HEK293 (cell line): ENCODE results near the gene MBLAC2.

Source experiments
- GLIS1 ChIP-seq: fragments of 450-650 bp; formaldehyde crosslinking; IDR thresholded peaks from 2 replicates; pipeline ENCODE4 v1.5.1; 2016; ENCODE audit warnings: missing biosample characterization, missing genetic modification characterization
- KLF10 ChIP-seq: fragments of 450-650 bp; IDR thresholded peaks from 2 replicates; pipeline ENCODE4 v1.5.1; 2018; ENCODE audit warnings: missing biosample characterization, mild to moderate bottlenecking, missing genetic modification characterization
- KLF7 ChIP-seq: fragments of 450-650 bp; formaldehyde crosslinking; IDR thresholded peaks from 2 replicates; pipeline ENCODE4 v1.5.1; 2016; ENCODE audit warnings: missing biosample characterization, missing genetic modification characterization, borderline replicate concordance
- KLF8 ChIP-seq: fragments of 450-650 bp; formaldehyde crosslinking; IDR thresholded peaks from 2 replicates; pipeline ENCODE4 v1.5.1; 2016; ENCODE audit warnings: missing biosample characterization, missing genetic modification characterization
- OVOL3 ChIP-seq: fragments of 450-650 bp; formaldehyde crosslinking; IDR thresholded peaks from 2 replicates; pipeline ENCODE4 v1.5.1; 2016; ENCODE audit warnings: missing biosample characterization, missing genetic modification characterization
- PRDM1 ChIP-seq: fragments of 450-650 bp; formaldehyde crosslinking; IDR thresholded peaks from 2 replicates; pipeline ENCODE4; 2016; ENCODE audit warnings: missing biosample characterization, missing genetic modification characterization
- SP7 ChIP-seq: fragments of 450-650 bp; formaldehyde crosslinking; IDR thresholded peaks from 2 replicates; pipeline ENCODE4 v1.5.1; 2016; ENCODE audit warnings: missing biosample characterization, missing genetic modification characterization
- TRIM28 ChIP-seq: IDR thresholded peaks from 2 replicates; pipeline ENCODE4 v1.6.1; 2011; ENCODE audit warnings: low read length, control low read depth, borderline replicate concordance
- ZBTB7A ChIP-seq: fragments of 450-650 bp; formaldehyde crosslinking; IDR thresholded peaks from 2 replicates; pipeline ENCODE4 v1.5.1; 2016; ENCODE audit warnings: low read depth, missing biosample characterization, missing genetic modification characterization
- ZIC2 ChIP-seq: fragments of 450-650 bp; formaldehyde crosslinking; IDR thresholded peaks from 2 replicates; pipeline ENCODE4 v1.5.1; 2016; ENCODE audit warnings: missing biosample characterization, missing genetic modification characterization
- ZNF366 ChIP-seq: fragments of 450-650 bp; formaldehyde crosslinking; conservative IDR thresholded peaks from 2 replicates; pipeline ENCODE4 v1.5.1; 2016; ENCODE audit warnings: missing biosample characterization, missing genetic modification characterization
- ZNF548 ChIP-seq: fragments of 450-650 bp; formaldehyde crosslinking; IDR thresholded peaks from 2 replicates; pipeline ENCODE4 v1.5.1; 2016; ENCODE audit warnings: missing biosample characterization, missing genetic modification characterization
- ZNF558 ChIP-seq: fragments of 450-650 bp; formaldehyde crosslinking; IDR thresholded peaks from 2 replicates; pipeline ENCODE4 v1.5.1; 2016; ENCODE audit warnings: missing biosample characterization, missing genetic modification characterization
- ZNF768 ChIP-seq: fragments of 450-650 bp; formaldehyde crosslinking; IDR thresholded peaks from 2 replicates; pipeline ENCODE4 v1.5.1; 2018; ENCODE audit warnings: missing biosample characterization, mild to moderate bottlenecking, missing genetic modification characterization
- ZSCAN30 ChIP-seq: fragments of 450-650 bp; IDR thresholded peaks from 2 replicates; pipeline ENCODE4 v1.5.1; 2018; ENCODE audit warnings: missing biosample characterization, mild to moderate bottlenecking, missing genetic modification characterization, moderate library complexity
- TF ChIP-seq, protein P1 (sequence below): fragments of 450-650 bp; formaldehyde crosslinking; IDR thresholded peaks from 2 replicates; pipeline ENCODE4 v1.5.1; 2016; ENCODE audit warnings: missing biosample characterization, missing genetic modification characterization
- TF ChIP-seq, protein P2 (sequence below): fragments of 450-650 bp; formaldehyde crosslinking; IDR thresholded peaks from 2 replicates; pipeline ENCODE4 v1.5.1; 2016; ENCODE audit warnings: missing biosample characterization, missing genetic modification characterization
- TF ChIP-seq, protein P3 (sequence below): fragments of 450-650 bp; formaldehyde crosslinking; IDR thresholded peaks from 2 replicates; pipeline ENCODE4 v1.5.1; 2016; ENCODE audit warnings: missing biosample characterization, missing genetic modification characterization
- TF ChIP-seq, protein P4 (sequence below): fragments of 450-650 bp; formaldehyde crosslinking; IDR thresholded peaks from 2 replicates; pipeline ENCODE4 v1.5.1; 2016; ENCODE audit warnings: missing biosample characterization, missing genetic modification characterization, borderline replicate concordance
- TF ChIP-seq, protein P5 (sequence below): fragments of 450-650 bp; formaldehyde crosslinking; IDR thresholded peaks from 2 replicates; pipeline ENCODE4 v1.5.1; 2016; ENCODE audit warnings: missing biosample characterization, missing genetic modification characterization
- TF ChIP-seq, protein P6 (sequence below): fragments of 450-650 bp; formaldehyde crosslinking; IDR thresholded peaks from 2 replicates; pipeline ENCODE4 v1.5.1; 2016; ENCODE audit warnings: missing biosample characterization, missing genetic modification characterization

MBLAC2 gene

DNA sequence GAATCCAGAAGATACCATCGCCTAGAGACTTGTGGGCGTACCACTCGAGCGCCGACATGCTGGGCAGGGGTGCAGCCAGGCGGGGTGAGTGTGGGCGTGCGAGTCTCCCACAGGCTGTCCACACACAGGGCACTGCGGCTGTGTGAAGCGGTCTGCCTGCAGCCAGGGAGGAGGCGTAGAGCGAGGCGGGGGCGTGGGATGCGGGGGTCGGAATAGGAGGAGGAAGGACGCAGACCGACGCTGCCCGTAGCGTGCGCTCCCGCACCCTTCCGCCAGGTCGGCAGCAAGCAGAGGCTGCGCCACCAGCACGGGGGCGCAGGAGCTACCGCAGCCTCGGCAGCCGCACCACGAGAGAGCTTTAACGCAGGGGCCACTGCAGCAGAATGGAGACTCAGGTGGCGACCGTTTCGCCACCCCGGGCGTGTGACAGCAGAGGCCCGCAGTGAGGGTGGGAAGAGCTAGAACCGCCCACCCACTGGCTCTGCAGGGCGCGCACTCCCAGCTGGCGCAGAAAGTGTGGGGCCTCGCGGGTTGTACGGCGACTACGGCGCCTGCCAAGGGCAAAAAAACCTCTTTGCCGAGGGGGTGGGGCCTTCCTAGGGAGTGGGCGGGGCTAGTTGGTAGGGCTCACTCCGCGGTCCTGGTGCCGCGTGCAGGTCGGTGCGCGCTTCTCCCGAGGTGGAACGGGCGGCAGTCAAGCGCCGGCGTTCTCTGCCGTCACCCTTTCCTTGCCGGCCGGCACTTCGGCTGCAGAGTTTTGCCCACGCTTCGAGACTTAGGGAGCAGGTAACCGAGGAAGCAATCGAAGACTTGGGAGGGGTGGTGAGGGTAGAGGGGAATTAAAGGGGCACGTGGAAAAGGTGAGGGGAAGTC, at the start of gene MBLAC2, which contains the start of gene POLR3G (continued):
- TF ChIP-seq SP7 (tag by site-specific recombination) (peak; percentile 87), ZNF558 (no peak), PRDM1 (tag by site-specific recombination) (peak; percentile 75), KLF10 (tag by site-specific recombination) (peak; percentile 81), ZBTB7A (tag by site-specific recombination) (0 out of 2 replicates have a peak, but pooled peaks have one; percentile 70), OVOL3 (tag by site-specific recombination) (peak; percentile 49), KLF8 (tag by site-specific recombination) (peak; percentile 94), TRIM28 (peak; percentile 93; the same call in 1 of the 2 replicates), ZNF768 (tag by site-specific recombination) (no peak), GLIS1 (tag by site-specific recombination) (peak; percentile 75), ZSCAN30 (tag by site-specific recombination) (peak; percentile 36; the same call in 1 of the 2 replicates), ZNF548 (tag by site-specific recombination) (no peak), ZIC2 (peak; percentile 95), ZNF366 (tag by site-specific recombination) (peak; percentile 76), KLF7 (tag by site-specific recombination) (peak; percentile 69)
- TF ChIP-seq, protein P1, sequence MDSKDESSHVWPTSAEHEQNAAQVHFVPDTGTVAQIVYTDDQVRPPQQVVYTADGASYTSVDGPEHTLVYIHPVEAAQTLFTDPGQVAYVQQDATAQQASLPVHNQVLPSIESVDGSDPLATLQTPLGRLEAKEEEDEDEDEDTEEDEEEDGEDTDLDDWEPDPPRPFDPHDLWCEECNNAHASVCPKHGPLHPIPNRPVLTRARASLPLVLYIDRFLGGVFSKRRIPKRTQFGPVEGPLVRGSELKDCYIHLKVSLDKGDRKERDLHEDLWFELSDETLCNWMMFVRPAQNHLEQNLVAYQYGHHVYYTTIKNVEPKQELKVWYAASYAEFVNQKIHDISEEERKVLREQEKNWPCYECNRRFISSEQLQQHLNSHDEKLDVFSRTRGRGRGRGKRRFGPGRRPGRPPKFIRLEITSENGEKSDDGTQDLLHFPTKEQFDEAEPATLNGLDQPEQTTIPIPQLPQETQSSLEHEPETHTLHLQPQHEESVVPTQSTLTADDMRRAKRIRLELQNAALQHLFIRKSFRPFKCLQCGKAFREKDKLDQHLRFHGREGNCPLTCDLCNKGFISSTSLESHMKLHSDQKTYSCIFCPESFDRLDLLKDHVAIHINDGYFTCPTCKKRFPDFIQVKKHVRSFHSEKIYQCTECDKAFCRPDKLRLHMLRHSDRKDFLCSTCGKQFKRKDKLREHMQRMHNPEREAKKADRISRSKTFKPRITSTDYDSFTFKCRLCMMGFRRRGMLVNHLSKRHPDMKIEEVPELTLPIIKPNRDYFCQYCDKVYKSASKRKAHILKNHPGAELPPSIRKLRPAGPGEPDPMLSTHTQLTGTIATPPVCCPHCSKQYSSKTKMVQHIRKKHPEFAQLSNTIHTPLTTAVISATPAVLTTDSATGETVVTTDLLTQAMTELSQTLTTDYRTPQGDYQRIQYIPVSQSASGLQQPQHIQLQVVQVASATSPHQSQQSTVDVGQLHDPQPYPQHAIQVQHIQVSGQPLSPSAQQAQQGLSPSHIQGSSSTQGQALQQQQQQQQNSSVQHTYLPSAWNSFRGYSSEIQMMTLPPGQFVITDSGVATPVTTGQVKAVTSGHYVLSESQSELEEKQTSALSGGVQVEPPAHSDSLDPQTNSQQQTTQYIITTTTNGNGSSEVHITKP: peak; percentile 98
- TF ChIP-seq, protein P2, sequence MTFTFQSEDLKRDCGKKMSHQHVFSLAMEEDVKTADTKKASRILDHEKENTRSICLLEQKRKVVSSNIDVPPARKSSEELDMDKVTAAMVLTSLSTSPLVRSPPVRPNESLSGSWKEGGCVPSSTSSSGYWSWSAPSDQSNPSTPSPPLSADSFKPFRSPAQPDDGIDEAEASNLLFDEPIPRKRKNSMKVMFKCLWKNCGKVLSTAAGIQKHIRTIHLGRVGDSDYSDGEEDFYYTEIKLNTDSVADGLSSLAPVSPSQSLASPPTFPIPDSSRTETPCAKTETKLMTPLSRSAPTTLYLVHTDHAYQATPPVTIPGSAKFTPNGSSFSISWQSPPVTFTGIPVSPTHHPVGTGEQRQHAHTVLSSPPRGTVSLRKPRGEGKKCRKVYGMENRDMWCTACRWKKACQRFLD (tag by site-specific recombination): peak; percentile 97
- TF ChIP-seq, protein P3, sequence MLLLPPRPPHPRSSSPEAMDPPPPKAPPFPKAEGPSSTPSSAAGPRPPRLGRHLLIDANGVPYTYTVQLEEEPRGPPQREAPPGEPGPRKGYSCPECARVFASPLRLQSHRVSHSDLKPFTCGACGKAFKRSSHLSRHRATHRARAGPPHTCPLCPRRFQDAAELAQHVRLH: peak; percentile 64
- TF ChIP-seq, protein P4, sequence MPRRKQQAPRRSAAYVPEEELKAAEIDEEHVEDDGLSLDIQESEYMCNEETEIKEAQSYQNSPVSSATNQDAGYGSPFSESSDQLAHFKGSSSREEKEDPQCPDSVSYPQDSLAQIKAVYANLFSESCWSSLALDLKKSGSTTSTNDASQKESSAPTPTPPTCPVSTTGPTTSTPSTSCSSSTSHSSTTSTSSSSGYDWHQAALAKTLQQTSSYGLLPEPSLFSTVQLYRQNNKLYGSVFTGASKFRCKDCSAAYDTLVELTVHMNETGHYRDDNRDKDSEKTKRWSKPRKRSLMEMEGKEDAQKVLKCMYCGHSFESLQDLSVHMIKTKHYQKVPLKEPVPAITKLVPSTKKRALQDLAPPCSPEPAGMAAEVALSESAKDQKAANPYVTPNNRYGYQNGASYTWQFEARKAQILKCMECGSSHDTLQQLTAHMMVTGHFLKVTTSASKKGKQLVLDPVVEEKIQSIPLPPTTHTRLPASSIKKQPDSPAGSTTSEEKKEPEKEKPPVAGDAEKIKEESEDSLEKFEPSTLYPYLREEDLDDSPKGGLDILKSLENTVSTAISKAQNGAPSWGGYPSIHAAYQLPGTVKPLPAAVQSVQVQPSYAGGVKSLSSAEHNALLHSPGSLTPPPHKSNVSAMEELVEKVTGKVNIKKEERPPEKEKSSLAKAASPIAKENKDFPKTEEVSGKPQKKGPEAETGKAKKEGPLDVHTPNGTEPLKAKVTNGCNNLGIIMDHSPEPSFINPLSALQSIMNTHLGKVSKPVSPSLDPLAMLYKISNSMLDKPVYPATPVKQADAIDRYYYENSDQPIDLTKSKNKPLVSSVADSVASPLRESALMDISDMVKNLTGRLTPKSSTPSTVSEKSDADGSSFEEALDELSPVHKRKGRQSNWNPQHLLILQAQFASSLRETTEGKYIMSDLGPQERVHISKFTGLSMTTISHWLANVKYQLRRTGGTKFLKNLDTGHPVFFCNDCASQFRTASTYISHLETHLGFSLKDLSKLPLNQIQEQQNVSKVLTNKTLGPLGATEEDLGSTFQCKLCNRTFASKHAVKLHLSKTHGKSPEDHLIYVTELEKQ (tag by site-specific recombination): no peak; the same call in 1 of the 2 replicates
- TF ChIP-seq, protein P5, sequence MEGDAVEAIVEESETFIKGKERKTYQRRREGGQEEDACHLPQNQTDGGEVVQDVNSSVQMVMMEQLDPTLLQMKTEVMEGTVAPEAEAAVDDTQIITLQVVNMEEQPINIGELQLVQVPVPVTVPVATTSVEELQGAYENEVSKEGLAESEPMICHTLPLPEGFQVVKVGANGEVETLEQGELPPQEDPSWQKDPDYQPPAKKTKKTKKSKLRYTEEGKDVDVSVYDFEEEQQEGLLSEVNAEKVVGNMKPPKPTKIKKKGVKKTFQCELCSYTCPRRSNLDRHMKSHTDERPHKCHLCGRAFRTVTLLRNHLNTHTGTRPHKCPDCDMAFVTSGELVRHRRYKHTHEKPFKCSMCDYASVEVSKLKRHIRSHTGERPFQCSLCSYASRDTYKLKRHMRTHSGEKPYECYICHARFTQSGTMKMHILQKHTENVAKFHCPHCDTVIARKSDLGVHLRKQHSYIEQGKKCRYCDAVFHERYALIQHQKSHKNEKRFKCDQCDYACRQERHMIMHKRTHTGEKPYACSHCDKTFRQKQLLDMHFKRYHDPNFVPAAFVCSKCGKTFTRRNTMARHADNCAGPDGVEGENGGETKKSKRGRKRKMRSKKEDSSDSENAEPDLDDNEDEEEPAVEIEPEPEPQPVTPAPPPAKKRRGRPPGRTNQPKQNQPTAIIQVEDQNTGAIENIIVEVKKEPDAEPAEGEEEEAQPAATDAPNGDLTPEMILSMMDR (tag by site-specific recombination): peak; percentile 99
- TF ChIP-seq, protein P6, sequence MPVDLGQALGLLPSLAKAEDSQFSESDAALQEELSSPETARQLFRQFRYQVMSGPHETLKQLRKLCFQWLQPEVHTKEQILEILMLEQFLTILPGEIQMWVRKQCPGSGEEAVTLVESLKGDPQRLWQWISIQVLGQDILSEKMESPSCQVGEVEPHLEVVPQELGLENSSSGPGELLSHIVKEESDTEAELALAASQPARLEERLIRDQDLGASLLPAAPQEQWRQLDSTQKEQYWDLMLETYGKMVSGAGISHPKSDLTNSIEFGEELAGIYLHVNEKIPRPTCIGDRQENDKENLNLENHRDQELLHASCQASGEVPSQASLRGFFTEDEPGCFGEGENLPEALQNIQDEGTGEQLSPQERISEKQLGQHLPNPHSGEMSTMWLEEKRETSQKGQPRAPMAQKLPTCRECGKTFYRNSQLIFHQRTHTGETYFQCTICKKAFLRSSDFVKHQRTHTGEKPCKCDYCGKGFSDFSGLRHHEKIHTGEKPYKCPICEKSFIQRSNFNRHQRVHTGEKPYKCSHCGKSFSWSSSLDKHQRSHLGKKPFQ (tag by site-specific recombination): peak; percentile 87
